Astrocyte (in vitro differentiated cells and primary cell): ENCODE measurements around the gene CFAP157.

Experiments used
- EZH2 ChIP-seq: IDR thresholded peaks from 2 replicates; pipeline ENCODE4 v1.6.1; 2012; ENCODE audit warnings: mild to moderate bottlenecking, low read length, inconsistent platforms; ENCODE audit not compliant: insufficient read depth
- TF ChIP-seq, protein P1 (sequence below): IDR thresholded peaks from 2 replicates; pipeline ENCODE4 v1.5.1; 2011; ENCODE audit warnings: low read depth, mild to moderate bottlenecking, inconsistent platforms, low read length, moderate library complexity; ENCODE audit not compliant: insufficient read depth

DNA sequence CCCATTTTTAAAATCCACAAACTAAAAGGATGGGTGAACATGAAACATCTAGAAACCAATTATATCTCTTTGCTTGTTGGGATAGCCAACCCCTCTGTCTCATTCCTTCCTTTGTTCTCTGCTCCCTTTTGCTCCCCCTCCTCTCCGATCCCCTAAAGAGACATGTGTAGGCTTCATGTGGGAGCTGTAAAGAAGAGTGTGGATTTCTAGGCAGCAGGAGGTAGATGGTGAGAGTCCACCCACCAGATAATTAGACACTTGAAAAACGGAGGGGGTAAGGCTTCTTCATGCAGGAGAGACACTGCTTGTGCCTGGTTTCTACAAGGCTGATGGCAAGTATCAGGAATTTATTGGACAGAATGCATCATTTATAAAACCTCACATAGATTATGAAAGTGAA is 27.3 kb upstream of the CFAP157 start:
- TF ChIP-seq, protein P1, sequence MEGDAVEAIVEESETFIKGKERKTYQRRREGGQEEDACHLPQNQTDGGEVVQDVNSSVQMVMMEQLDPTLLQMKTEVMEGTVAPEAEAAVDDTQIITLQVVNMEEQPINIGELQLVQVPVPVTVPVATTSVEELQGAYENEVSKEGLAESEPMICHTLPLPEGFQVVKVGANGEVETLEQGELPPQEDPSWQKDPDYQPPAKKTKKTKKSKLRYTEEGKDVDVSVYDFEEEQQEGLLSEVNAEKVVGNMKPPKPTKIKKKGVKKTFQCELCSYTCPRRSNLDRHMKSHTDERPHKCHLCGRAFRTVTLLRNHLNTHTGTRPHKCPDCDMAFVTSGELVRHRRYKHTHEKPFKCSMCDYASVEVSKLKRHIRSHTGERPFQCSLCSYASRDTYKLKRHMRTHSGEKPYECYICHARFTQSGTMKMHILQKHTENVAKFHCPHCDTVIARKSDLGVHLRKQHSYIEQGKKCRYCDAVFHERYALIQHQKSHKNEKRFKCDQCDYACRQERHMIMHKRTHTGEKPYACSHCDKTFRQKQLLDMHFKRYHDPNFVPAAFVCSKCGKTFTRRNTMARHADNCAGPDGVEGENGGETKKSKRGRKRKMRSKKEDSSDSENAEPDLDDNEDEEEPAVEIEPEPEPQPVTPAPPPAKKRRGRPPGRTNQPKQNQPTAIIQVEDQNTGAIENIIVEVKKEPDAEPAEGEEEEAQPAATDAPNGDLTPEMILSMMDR, result no peak
- TF ChIP-seq EZH2, result no peak
